OCI-LY3 (cell line): ENCODE results near the gene TPM1.

Source experiments
- H2AFZ ChIP-seq: fragments of 200-600, 300-600 bp; shearing (Covaris generic); 2 replicates; pipeline ENCODE4 v1.6.0; 2014; ENCODE audit warnings: antibody characterized with exemption, low read depth, low read length
- H3K27ac ChIP-seq: fragments of 200-600, 300-600 bp; sonication (generic); 2 replicates; pipeline ENCODE4 v1.5.1; 2014; ENCODE audit warnings: mild to moderate bottlenecking, low read length, moderate library complexity, mixed read lengths
- H3K27me3 ChIP-seq: fragments of 200-600, 300-600 bp; sonication (generic); 2 replicates; pipeline ENCODE4 v1.6.1; 2014; ENCODE audit warnings: low read depth, low read length, mixed read lengths
- H3K36me3 ChIP-seq: fragments of 200-600, 300-600 bp; sonication (generic); replicated peaks from 2 replicates; pipeline ENCODE3; 2014; ENCODE audit warnings: low read depth, low read length, mixed read lengths
- H3K4me1 ChIP-seq: fragments of 300-600, 200-600 bp; sonication (generic); 2 replicates; pipeline ENCODE4 v1.6.1; 2014; ENCODE audit warnings: low read length, mixed read lengths
- H3K4me2 ChIP-seq: fragments of 200-600, 300-600 bp; sonication (generic); 2 replicates; pipeline ENCODE4 v1.6.1; 2014; ENCODE audit warnings: low read length, mixed read lengths
- H3K4me3 ChIP-seq: fragments of 300-600, 200-600 bp; sonication (generic); 2 replicates; pipeline ENCODE4 v1.5.1; 2014; ENCODE audit warnings: antibody characterized with exemption, mild to moderate bottlenecking, low read length, moderate library complexity
- H3K79me2 ChIP-seq: fragments of 300-600, 200-600 bp; shearing (Covaris generic); 2 replicates; pipeline ENCODE4 v1.6.1; 2014; ENCODE audit warnings: mild to moderate bottlenecking, low read length, mixed read lengths
- H3K9ac ChIP-seq: fragments of 300-600, 200-600 bp; shearing (Covaris generic); 2 replicates; pipeline ENCODE4 v1.6.0; 2014; ENCODE audit warnings: mild to moderate bottlenecking, low read length, moderate library complexity
- H3K9me3 ChIP-seq: fragments of 200-600, 300-600 bp; shearing (Covaris generic); 2 replicates; pipeline ENCODE4 v1.6.1; 2014; ENCODE audit warnings: low read length, mixed read lengths; ENCODE audit not compliant: insufficient read depth
- H4K20me1 ChIP-seq: fragments of 200-600, 300-600 bp; sonication (generic); 2 replicates; pipeline ENCODE4 v1.6.1; 2016; ENCODE audit warnings: low read length, mixed read lengths; ENCODE audit not compliant: insufficient read depth
- EZH2phosphoT487 ChIP-seq: fragments of 200-600 bp; shearing (Covaris generic); IDR thresholded peaks from 2 replicates; pipeline ENCODE4 v1.6.1; 2018; ENCODE audit warnings: antibody characterized with exemption, mixed run types, low read depth
- TF ChIP-seq, protein P1 (sequence below): fragments of 200-600, 300-600 bp; sonication (generic); IDR thresholded peaks from 2 replicates; pipeline ENCODE4 v1.5.1; 2014; ENCODE audit warnings: antibody characterized with exemption, low read length, low read depth

TPM1 gene

DNA sequence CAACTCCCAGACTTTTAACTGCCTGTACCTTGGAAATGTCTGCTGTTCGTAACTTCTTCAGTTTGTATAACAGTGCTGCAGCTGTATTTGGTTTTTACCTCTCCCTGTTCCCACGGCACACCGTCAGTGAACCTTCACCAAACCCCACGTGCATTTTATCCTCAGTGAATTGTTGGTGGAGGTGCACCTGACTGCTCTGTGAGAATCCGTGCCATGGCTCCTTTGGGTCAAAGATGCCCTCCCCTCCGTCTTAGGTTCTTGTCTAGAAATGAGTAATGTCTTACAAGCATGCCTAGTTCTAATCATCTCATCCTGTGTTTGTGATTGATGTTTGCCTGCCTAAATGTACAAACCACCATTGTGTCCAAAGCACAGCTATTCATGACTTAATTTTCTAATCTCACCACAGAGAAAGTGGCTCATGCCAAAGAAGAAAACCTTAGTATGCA, 28.2 kb downstream of the TPM1 start:
- H3K36me3 ChIP-seq = no peaks in the 10 kb centered on the region
- H3K27me3 ChIP-seq = no peaks in the 10 kb centered on the region
- H3K9ac ChIP-seq = no peak overlapping the region

DNA sequence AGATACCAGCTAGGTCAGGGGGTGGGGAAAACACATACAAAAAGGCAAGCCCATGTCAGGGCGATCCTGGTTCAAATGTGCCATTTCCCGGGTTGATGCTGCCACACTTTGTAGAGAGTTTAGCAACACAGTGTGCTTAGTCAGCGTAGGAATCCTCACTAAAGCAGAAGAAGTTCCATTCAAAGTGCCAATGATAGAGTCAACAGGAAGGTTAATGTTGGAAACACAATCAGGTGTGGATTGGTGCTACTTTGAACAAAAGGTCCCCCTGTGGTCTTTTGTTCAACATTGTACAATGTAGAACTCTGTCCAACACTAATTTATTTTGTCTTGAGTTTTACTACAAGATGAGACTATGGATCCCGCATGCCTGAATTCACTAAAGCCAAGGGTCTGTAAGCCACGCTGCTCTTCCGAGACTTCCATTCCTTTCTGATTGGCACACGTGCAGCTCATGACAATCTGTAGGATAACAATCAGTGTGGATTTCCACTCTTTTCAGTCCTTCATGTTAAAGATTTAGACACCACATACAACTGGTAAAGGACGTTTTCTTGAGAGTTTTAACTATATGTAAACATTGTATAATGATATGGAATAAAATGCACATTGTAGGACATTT, 28.9 kb downstream of the TPM1 start:
- no peak overlapping the region for H3K9ac ChIP-seq
- H3K36me3 ChIP-seq = no peaks in the 10 kb centered on the region
- no peak overlapping the region for H3K4me3 ChIP-seq
- TF ChIP-seq, protein P1, sequence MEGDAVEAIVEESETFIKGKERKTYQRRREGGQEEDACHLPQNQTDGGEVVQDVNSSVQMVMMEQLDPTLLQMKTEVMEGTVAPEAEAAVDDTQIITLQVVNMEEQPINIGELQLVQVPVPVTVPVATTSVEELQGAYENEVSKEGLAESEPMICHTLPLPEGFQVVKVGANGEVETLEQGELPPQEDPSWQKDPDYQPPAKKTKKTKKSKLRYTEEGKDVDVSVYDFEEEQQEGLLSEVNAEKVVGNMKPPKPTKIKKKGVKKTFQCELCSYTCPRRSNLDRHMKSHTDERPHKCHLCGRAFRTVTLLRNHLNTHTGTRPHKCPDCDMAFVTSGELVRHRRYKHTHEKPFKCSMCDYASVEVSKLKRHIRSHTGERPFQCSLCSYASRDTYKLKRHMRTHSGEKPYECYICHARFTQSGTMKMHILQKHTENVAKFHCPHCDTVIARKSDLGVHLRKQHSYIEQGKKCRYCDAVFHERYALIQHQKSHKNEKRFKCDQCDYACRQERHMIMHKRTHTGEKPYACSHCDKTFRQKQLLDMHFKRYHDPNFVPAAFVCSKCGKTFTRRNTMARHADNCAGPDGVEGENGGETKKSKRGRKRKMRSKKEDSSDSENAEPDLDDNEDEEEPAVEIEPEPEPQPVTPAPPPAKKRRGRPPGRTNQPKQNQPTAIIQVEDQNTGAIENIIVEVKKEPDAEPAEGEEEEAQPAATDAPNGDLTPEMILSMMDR = no peak
- TF ChIP-seq EZH2phosphoT487 = no peak
- H3K27me3 ChIP-seq = no peaks in the 10 kb centered on the region
- no peaks in the 10 kb centered on the region for H3K9me3 ChIP-seq
- H3K79me2 ChIP-seq = no peaks in the 10 kb centered on the region
- no peak overlapping the region for H2AFZ ChIP-seq
- H4K20me1 ChIP-seq = no peaks in the 10 kb centered on the region
- H3K27ac ChIP-seq = no peak overlapping the region
- H3K4me1 ChIP-seq = no peaks in the 10 kb centered on the region
- H3K4me2 ChIP-seq = no peak overlapping the region

More for the DNA sequence above, 28.2 kb downstream of the TPM1 start:
- Histone ChIP-seq H3K9me3 (no peaks in the 10 kb centered on the region), H3K4me2 (no peak overlapping the region), H3K27ac (no peak overlapping the region), H3K79me2 (no peaks in the 10 kb centered on the region), H2AFZ (no peak overlapping the region), H4K20me1 (no peaks in the 10 kb centered on the region), H3K4me3 (no peak overlapping the region), H3K4me1 (no peaks in the 10 kb centered on the region)
- TF ChIP-seq, protein P1 = no peak
- TF ChIP-seq EZH2phosphoT487 = no peak

DNA sequence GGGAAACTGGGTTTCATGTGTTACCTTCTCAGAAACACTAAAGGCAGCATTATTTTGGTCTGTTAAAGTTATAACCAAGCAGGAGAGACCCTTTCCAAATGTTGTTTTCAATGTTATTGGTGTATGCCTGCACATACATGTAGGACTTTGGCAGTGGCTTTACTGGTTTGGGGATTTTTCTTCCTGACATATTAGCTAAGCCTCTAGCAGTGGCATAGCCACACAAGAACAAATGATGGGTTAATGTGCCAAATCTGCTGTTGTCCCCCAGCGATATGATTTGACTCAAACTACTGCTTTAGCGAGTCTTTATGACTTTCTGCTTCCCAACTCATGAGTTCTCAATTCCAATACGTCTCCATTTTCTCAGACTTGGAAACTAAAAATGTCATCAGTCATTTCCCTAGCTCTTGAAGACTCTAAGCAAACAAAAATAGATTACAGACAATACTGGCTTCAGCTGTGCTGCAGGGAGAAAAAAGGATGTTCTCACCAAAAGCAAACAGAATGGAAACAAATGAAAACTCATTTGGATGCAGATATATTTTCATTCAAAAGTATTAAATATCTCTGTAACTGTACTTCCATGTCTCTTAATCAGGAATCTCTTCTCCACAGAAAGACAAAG, 29.6 kb downstream of the TPM1 start:
- Histone ChIP-seq H4K20me1 (no peaks in the 10 kb centered on the region), H3K36me3 (no peaks in the 10 kb centered on the region), H2AFZ (no peak overlapping the region), H3K4me1 (no peaks in the 10 kb centered on the region), H3K4me3 (no peak overlapping the region), H3K27me3 (no peaks in the 10 kb centered on the region), H3K27ac (no peak overlapping the region), H3K9me3 (no peaks in the 10 kb centered on the region), H3K79me2 (no peaks in the 10 kb centered on the region), H3K9ac (no peak overlapping the region), H3K4me2 (no peak overlapping the region)
- TF ChIP-seq EZH2phosphoT487 = no peak
- TF ChIP-seq, protein P1 = no peak

DNA sequence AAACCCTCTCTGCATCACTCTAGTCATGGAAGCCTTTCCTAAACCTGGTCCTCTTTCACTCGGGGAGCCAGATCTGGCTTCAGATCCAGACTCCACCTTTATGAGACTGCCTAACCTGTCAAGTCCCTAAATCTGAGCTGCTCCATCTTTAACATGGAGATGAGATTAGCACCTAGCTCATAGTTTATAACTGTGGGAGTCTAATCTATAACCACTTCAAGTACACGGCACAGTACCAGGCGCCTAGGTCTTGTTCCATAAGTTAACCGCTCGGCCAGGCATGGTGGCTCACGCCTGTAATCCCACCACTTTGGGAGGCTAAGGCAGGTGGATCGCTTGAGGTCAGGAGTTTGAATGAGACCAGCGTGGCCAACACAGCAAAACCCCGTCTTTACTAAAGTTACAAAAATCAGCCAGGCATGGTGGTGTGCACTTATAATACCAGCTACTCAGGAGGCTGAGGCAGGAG, 30.3 kb downstream of the TPM1 start:
- no peak overlapping the region for H3K9ac ChIP-seq
- no peaks in the 10 kb centered on the region for H4K20me1 ChIP-seq
- H3K9me3 ChIP-seq = no peaks in the 10 kb centered on the region
- H2AFZ ChIP-seq = no peak overlapping the region
- H3K4me1 ChIP-seq = no peaks in the 10 kb centered on the region
- no peak overlapping the region for H3K4me3 ChIP-seq
- TF ChIP-seq, protein P1 = no peak
- no peak for TF ChIP-seq EZH2phosphoT487
- H3K27ac ChIP-seq = no peak overlapping the region
- no peak overlapping the region for H3K4me2 ChIP-seq
- H3K79me2 ChIP-seq = no peaks in the 10 kb centered on the region
- no peaks in the 10 kb centered on the region for H3K27me3 ChIP-seq
- no peaks in the 10 kb centered on the region for H3K36me3 ChIP-seq
